Suprapubic skin (tissue), 4 donors: Measurements from ENCODE around the gene SH2D3C. TPM values are rescaled to one million over a fixed set of nuclear protein-coding genes. Genes with fewer than 3 reads are reported as not detected.
A peak's percentile ranks its signal among the peaks of the same experiment; 100 is the strongest.

Experiments used
- DNase-seq, 2 donors: peaks; one replicate each; pipeline ENCODE4 v3.0.0-alpha.2; 2019; ENCODE audit warnings: low spot score in 2 of 2
- H3K27ac ChIP-seq: fragments of 200-600 bp; sonication (generic); one replicate; pipeline ENCODE4 v1.5.1; 2019
- H3K27me3 ChIP-seq: fragments of 200-600 bp; sonication (generic); one replicate; pipeline ENCODE4 v1.5.1; 2019
- H3K36me3 ChIP-seq: fragments of 200-600 bp; sonication (generic); one replicate; pipeline ENCODE4 v1.5.1; 2019
- H3K4me1 ChIP-seq: fragments of 200-600 bp; sonication (generic); one replicate; pipeline ENCODE4 v1.5.1; 2019
- H3K4me3 ChIP-seq: fragments of 200-600 bp; sonication (generic); one replicate; pipeline ENCODE4 v1.5.1; 2019; ENCODE audit warnings: mild to moderate bottlenecking
- H3K9me3 ChIP-seq: fragments of 200-600 bp; sonication (generic); one replicate; pipeline ENCODE4 v1.5.1; 2019
- EP300 ChIP-seq: sonication (generic); formaldehyde crosslinking; IDR thresholded peaks from one replicate; pipeline ENCODE4 v1.6.1; 2017; ENCODE audit warnings: antibody characterized with exemption
- POLR2A ChIP-seq, 2 donors: fragments of 450-650 bp; IDR thresholded peaks; one replicate each; pipeline ENCODE4 v1.6.1; 2017; ENCODE audit warnings: antibody characterized with exemption in 2 of 2, mild to moderate bottlenecking in 2 of 2, moderate library complexity in 2 of 2
- POLR2AphosphoS5 ChIP-seq, 3 donors: sonication (generic); formaldehyde crosslinking; IDR thresholded peaks; one replicate each; pipeline ENCODE4 v1.6.1; 2017; ENCODE audit warnings: antibody characterized with exemption in 3 of 3
- WGBS: methylation state at CpG from one replicate; pipeline ENCODE4 v1.1.5; 2018; 5-methylcytosine and 5-hydroxymethylcytosine counted together
- total RNA-seq, 4 donors: library from RNA; depleted of rRNA; stranded (reverse); fragments of >200 nt; gene quantifications; one replicate each; pipeline ENCODE4 v1.1.0, GENCODE V29; 2016
- TF ChIP-seq, protein P1 (sequence below), 2 donors: fragments of 200-600 bp in 1 of 2; fragments of 450-650 bp in 1 of 2; sonication (generic) in 1 of 2; IDR thresholded peaks; one replicate each; pipeline ENCODE4 v1.5.1; 2016 to 2019; ENCODE audit warnings: antibody characterized with exemption in 2 of 2, mild to moderate bottlenecking in 1 of 2, moderate library complexity in 1 of 2

SH2D3C gene
- total RNA-seq, 4 donors from 2014 or later, result 3.4 to 8.9 (median 6.1) TPM

DNA sequence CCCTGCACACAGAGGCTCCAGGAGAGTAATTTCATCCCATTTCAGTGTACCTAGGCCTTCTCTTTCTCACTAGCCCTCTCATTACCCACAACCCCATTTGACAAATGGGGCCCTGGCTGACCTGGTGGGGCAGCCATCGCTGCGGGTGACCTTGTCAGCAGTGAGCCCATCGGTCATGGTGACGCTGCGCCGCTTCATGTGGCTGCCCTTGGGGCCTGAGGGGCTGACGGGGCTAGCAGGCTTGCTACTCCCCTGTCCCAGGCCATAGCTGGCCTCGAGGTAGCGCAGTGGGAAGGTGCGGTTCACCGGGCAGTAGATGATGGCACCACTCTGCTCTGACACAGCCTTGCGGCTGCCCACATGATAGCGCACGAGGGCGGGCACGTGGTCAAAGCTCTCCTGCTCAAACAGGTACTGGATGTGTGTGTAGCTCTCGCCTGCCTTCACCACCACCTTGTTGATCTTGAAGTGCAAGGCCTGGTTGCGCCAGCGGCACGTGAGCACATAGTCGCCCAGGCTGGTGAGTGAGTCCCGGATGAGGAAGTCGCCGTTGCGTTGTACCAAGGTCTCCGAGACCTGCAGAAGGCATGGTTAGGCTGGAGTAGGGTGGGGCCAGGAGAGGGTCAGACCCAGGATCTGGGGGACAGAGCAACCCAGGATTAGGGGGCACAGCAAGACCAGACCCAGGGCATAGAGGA lies 29.2 kb downstream of the SH2D3C start:
- Histone ChIP-seq H3K9me3 (no peaks in the 10 kb centered on the region), H3K27ac (no peak overlapping the region), H3K36me3 (peaks cover 20% of the 10 kb centered on the region), H3K4me3 (no peak overlapping the region), H3K27me3 (peaks cover 14% of the 10 kb centered on the region), H3K4me1 (peaks cover 6% of the 10 kb centered on the region)
- TF ChIP-seq EP300, result no peak
- TF ChIP-seq POLR2A (IDR thresholded peaks at IDR 0.05), result no peak
- TF ChIP-seq, protein P1, sequence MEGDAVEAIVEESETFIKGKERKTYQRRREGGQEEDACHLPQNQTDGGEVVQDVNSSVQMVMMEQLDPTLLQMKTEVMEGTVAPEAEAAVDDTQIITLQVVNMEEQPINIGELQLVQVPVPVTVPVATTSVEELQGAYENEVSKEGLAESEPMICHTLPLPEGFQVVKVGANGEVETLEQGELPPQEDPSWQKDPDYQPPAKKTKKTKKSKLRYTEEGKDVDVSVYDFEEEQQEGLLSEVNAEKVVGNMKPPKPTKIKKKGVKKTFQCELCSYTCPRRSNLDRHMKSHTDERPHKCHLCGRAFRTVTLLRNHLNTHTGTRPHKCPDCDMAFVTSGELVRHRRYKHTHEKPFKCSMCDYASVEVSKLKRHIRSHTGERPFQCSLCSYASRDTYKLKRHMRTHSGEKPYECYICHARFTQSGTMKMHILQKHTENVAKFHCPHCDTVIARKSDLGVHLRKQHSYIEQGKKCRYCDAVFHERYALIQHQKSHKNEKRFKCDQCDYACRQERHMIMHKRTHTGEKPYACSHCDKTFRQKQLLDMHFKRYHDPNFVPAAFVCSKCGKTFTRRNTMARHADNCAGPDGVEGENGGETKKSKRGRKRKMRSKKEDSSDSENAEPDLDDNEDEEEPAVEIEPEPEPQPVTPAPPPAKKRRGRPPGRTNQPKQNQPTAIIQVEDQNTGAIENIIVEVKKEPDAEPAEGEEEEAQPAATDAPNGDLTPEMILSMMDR (IDR thresholded peaks at IDR 0.05), result no peak
- TF ChIP-seq POLR2AphosphoS5 (IDR thresholded peaks at IDR 0.05), result no peak
- DNase-seq, result no peak
- 94% methylated on average over 18 of the region's 26 CpGs for WGBS

DNA sequence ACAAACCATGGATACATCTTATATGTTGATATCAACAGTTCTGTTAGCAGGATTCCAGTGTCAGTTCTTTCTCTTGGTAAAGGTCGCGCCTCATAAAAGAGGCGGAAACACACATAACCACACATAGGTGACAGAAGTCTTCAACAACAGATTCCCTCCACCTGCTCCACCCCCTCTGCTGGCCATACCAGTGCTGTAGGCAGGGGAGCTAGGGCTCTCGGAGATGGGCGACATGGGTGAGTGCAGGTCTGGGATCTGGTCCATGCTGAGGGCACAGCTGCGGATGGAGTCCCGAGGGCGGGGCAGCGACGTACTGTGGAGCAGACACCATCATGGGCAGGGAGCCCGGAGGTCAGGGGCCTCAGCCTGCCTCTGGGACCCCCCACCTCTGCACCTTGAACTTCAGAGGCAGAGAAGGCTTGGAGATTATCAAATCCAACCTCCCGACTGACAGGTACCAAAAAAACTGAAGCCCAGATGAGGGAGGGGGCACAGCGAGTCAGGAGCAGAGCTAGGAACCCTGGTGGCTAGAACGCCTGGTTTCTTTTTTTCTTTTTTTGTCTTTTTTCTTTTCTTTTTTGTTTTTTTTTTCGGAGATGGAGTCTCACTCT lies 31.4 kb downstream of the SH2D3C start:
- peaks cover 16% of the 10 kb centered on the region for H3K4me1 ChIP-seq
- H3K36me3 ChIP-seq, result peaks cover 20% of the 10 kb centered on the region
- no peak overlapping the region for H3K27ac ChIP-seq
- H3K4me3 ChIP-seq, result no peak overlapping the region
- no peaks in the 10 kb centered on the region for H3K27me3 ChIP-seq
- TF ChIP-seq, protein P1 (IDR thresholded peaks at IDR 0.05), result no peak
- TF ChIP-seq POLR2AphosphoS5 (IDR thresholded peaks at IDR 0.05) (no peak), POLR2A (IDR thresholded peaks at IDR 0.05) (no peak), EP300 (no peak)
- DNase-seq, result no peak
- 82% methylated on average over 14 of the region's 15 CpGs for WGBS
- no peaks in the 10 kb centered on the region for H3K9me3 ChIP-seq

DNA sequence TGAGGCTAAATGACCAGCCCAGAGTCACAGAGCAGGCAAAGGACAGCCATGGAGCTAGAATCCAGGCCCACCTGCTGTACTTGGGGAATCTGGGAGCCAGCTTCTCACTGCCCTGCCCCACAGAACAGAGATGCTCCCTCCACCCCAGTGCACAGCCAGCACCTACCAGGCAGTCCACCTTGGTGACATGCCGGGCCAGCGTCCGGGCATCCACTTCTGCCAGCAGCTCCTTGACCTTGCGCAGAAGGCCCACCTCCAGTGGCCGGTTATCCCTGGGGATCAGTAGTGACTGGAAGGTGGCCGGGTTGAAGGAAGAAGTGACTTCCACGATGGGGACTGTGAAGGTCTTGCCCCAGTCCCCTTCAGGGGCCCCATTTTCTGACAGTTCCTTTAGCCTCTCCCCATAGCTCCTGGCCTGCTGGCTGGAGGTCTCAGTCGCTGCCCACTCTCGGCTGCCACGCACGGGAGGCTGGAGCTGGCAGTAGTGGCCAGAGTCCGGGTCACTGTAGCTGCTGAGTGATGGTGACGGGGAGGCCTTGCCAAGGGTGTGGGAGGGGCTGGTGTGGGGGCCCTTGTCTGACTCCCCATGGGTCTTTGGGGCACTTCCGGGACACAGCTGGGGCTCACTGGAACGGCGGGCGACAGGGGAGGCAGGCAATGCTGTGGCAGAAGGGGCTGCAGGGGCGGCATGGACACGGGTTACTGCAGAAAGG lies 33.9 kb downstream of the SH2D3C start:
- no peaks in the 10 kb centered on the region for H3K27me3 ChIP-seq
- 82% methylated on average over 6 of the region's 19 CpGs for WGBS
- peaks cover 39% of the 10 kb centered on the region for H3K4me1 ChIP-seq
- no peak overlapping the region for H3K4me3 ChIP-seq
- H3K9me3 ChIP-seq, result no peaks in the 10 kb centered on the region
- H3K36me3 ChIP-seq, result peaks cover 13% of the 10 kb centered on the region
- no peak overlapping the region for H3K27ac ChIP-seq
- TF ChIP-seq EP300 (no peak), POLR2A (IDR thresholded peaks at IDR 0.05) (no peak), POLR2AphosphoS5 (IDR thresholded peaks at IDR 0.05) (no peak)
- TF ChIP-seq, protein P1 (IDR thresholded peaks at IDR 0.05), result no peak
- no peak for DNase-seq

DNA sequence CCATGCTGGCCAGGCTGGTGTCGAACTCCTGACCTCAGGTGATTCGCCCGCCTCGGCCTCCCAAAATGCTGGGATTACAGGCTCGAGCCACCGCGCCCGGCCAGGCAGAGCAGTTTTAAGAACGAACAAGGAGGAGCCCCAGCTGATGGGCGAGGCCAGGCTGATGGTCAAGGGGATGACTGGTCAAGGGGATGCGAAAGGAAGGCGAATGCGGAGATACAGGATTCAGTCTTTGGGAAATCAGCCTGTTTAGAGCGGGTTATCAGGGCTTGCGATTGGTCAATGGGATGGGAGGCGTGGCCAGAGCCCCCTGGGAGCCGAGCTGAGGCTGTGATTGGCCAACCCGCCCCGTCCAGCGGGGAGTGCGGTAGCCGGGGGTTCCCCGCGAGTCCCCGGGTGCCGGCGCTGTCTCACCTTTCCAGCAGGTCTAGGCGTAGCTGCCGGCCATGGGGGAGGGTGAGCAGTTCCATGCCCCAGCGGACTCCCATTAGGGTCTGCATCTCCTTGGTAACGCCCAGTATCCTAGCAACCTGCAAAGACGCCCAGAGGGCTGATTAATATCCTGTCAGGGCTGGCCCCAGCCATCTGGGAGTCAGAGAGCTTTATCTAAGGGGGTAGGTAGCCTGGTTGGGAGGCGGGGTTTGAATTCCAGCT lies 35.9 kb downstream of the SH2D3C start:
- peak in 1 of 2 donors; percentile 86 for DNase-seq
- H3K4me1 ChIP-seq, result peaks cover 39% of the 10 kb centered on the region
- no peaks in the 10 kb centered on the region for H3K27me3 ChIP-seq
- no peaks in the 10 kb centered on the region for H3K9me3 ChIP-seq
- H3K27ac ChIP-seq, result peak overlapping the region; percentile 84
- peaks cover 9% of the 10 kb centered on the region for H3K36me3 ChIP-seq
- H3K4me3 ChIP-seq, result peak overlapping the region; percentile 26
- WGBS, result 75% methylated on average over 29 of the region's 33 CpGs
- no peak for TF ChIP-seq EP300
- TF ChIP-seq POLR2AphosphoS5 (IDR thresholded peaks at IDR 0.05), result no peak
- TF ChIP-seq POLR2A (IDR thresholded peaks at IDR 0.05), result no peak
- TF ChIP-seq, protein P1 (IDR thresholded peaks at IDR 0.05), result no peak
